Left lobe of liver (tissue), 2 donors: Measurements from ENCODE around the gene ZFP36L2. TPM values are rescaled to one million over a fixed set of nuclear protein-coding genes. Genes with fewer than 3 reads are reported as not detected.

ENCODE experiments used
- ATAC-seq: fragments of 200-7000 bp; cut with Tn5 transposase; one replicate; pipeline ENCODE4 v1.9.1; 2020; ENCODE audit warnings: mild to moderate bottlenecking, moderate library complexity
- DNase-seq: peaks from one replicate; pipeline ENCODE4 v3.0.0-alpha.2; 2020; ENCODE audit warnings: low spot score
- total RNA-seq: library from RNA; stranded (reverse); gene quantifications from one replicate; pipeline ENCODE4 v1.2.1, GENCODE V29; 2021
- donor health status: DM: no; HTN: no; CAD: no; lungs with moderate emphysema.
- donor health status: DM: no; HTN: yes; CAD: no.

ZFP36L2 gene
- total RNA-seq, 1 donor from 2014 or later: 60.6 TPM

GRCh38 chr2:43250015-43250414 is 23.6 kb upstream of the ZFP36L2 start:
- no peak for ATAC-seq
- DNase-seq: no peak

GRCh38 chr2:43248621-43249020 is 22.2 kb upstream of the ZFP36L2 start:
- no peak for ATAC-seq
- DNase-seq: no peak

GRCh38 chr2:43246641-43247040 is 20.2 kb upstream of the ZFP36L2 start:
- DNase-seq (no peak), ATAC-seq (no peak)

GRCh38 chr2:43241558-43241957 is 15.2 kb upstream of the ZFP36L2 start:
- no peak for ATAC-seq
- DNase-seq: no peak

- ATAC-seq: peak; percentile 24
- DNase-seq: no peak
Measured at GRCh38 chr2:43240766-43241150, 14.4 kb upstream of the ZFP36L2 start.

GRCh38 chr2:43239981-43240765 is 13.8 kb upstream of the ZFP36L2 start:
- DNase-seq: no peak
- ATAC-seq: peak; percentile 66

- DNase-seq (no peak), ATAC-seq (no peak)
Measured at GRCh38 chr2:43238813-43239212, 12.4 kb upstream of the ZFP36L2 start.

GRCh38 chr2:43238176-43238575 is 11.8 kb upstream of the ZFP36L2 start:
- DNase-seq (no peak), ATAC-seq (no peak)

- DNase-seq (no peak), ATAC-seq (no peak)
Measured at GRCh38 chr2:43233218-43234212, 7.1 kb upstream of the ZFP36L2 start.

GRCh38 chr2:43230951-43231827 is 4.8 kb upstream of the ZFP36L2 start:
- ATAC-seq: no peak
- peak; percentile 41 for DNase-seq

- ATAC-seq (no peak), DNase-seq (no peak)
Measured at GRCh38 chr2:43230351-43230885, 4.0 kb upstream of the ZFP36L2 start.

GRCh38 chr2:43228756-43229659 is 2.6 kb upstream of the ZFP36L2 start:
- ATAC-seq (no peak), DNase-seq (no peak)

- DNase-seq: no peak
Measured at GRCh38 chr2:43228321-43228751, 1.9 kb upstream of the ZFP36L2 start.

GRCh38 chr2:43227830-43228281 is 1.4 kb upstream of the ZFP36L2 start:
- ATAC-seq: peak; percentile 12
- DNase-seq: peak; percentile 82

More at GRCh38 chr2:43228321-43228751, 1.9 kb upstream of the ZFP36L2 start:
- no peak for ATAC-seq

GRCh38 chr2:43226955-43227829 is 786 bp upstream of the ZFP36L2 start:
- ATAC-seq: peak; percentile 62
- peak; percentile 99 for DNase-seq

GRCh38 chr2:43225788-43226557 is 433 bp downstream of the ZFP36L2 start:
- ATAC-seq (peak; percentile 15), DNase-seq (peak; percentile 85)

- ATAC-seq (no peak), DNase-seq (peak; percentile 69)
Measured at GRCh38 chr2:43225093-43225787, 1.2 kb downstream of the ZFP36L2 start.
